GM23338 (cell line): ENCODE measurements around the gene HTRA1. TPM values are rescaled to one million over a fixed set of nuclear protein-coding genes. Genes with fewer than 3 reads are reported as not detected.

Experiments
- ATAC-seq: fragments of 200-7000 bp; cut with Tn5 transposase; 3 replicates; pipeline ENCODE4 v1.9.1; 2020
- DNase-seq: peaks from one replicate; pipeline ENCODE4 v3.0.0-alpha.2; 2015; ENCODE audit warnings: low spot score
- H2AFZ ChIP-seq: fragments of 200-600 bp; sonication (generic); 2 replicates; pipeline ENCODE4 v1.8.0; 2016; ENCODE audit warnings: antibody characterized with exemption, mild to moderate bottlenecking, moderate library complexity
- H3F3A ChIP-seq: fragments of 200-600 bp; sonication (generic); replicated peaks from 2 replicates; pipeline ENCODE4 v1.8.0; 2017; ENCODE audit warnings: antibody characterized with exemption, mixed run types, low read depth
- H3K27ac ChIP-seq: fragments of 200-600 bp; sonication (generic); 2 replicates; pipeline ENCODE4 v1.6.1; 2016; ENCODE audit warnings: low read depth
- H3K27me3 ChIP-seq: fragments of 200-600 bp; sonication (generic); 2 replicates; pipeline ENCODE4 v1.8.0; 2016; ENCODE audit warnings: mild to moderate bottlenecking, mixed run types, moderate library complexity; ENCODE audit not compliant: insufficient read depth
- H3K36me3 ChIP-seq: fragments of 200-600 bp; sonication (generic); 2 replicates; pipeline ENCODE4 v1.8.0; 2016; ENCODE audit warnings: mild to moderate bottlenecking; ENCODE audit not compliant: insufficient read depth
- H3K4me1 ChIP-seq: fragments of 200-600 bp; sonication (generic); 2 replicates; pipeline ENCODE4 v1.8.0; 2016; ENCODE audit warnings: mild to moderate bottlenecking, moderate library complexity; ENCODE audit not compliant: insufficient read depth
- H3K4me2 ChIP-seq: fragments of 200-600 bp; sonication (generic); 2 replicates; pipeline ENCODE4 v1.7.1; 2017; ENCODE audit warnings: mixed run types
- H3K4me3 ChIP-seq: fragments of 200-600 bp; sonication (generic); 2 replicates; pipeline ENCODE4 v1.6.1; 2016; ENCODE audit warnings: mixed run types
- H3K79me2 ChIP-seq: fragments of 200-600 bp; sonication (generic); replicated peaks from 2 replicates; pipeline ENCODE4 v1.8.0; 2017; ENCODE audit warnings: mild to moderate bottlenecking; ENCODE audit not compliant: insufficient read depth
- H3K9me2 ChIP-seq: fragments of 200-600 bp; sonication (generic); 2 replicates; pipeline ENCODE4 v1.8.0; 2017; ENCODE audit not compliant: insufficient read depth
- H4K20me1 ChIP-seq: fragments of 200-600 bp; sonication (generic); replicated peaks from 2 replicates; pipeline ENCODE4 v1.8.0; 2017; ENCODE audit warnings: mild to moderate bottlenecking; ENCODE audit not compliant: insufficient read depth
- H3K27ac Mint-ChIP-seq: 2 replicates; pipeline ENCODE4 v1.8.0; 2020; ENCODE audit warnings: inconsistent platforms, mild to moderate bottlenecking, moderate library complexity, mixed read lengths
- H3K27me3 Mint-ChIP-seq: 3 replicates; pipeline ENCODE4 v1.8.0; 2022; ENCODE audit warnings: low read depth, mild to moderate bottlenecking, moderate library complexity, mixed read lengths, inconsistent platforms; ENCODE audit not compliant: insufficient read depth, poor library complexity
- H3K36me3 Mint-ChIP-seq: 3 replicates; pipeline ENCODE4 v1.8.0; 2021; ENCODE audit warnings: low read depth, mild to moderate bottlenecking, inconsistent platforms, moderate library complexity, mixed read lengths
- H3K4me1 Mint-ChIP-seq: 3 replicates; pipeline ENCODE4 v1.8.0; 2020; ENCODE audit warnings: mild to moderate bottlenecking, inconsistent platforms, mixed read lengths
- H3K4me3 Mint-ChIP-seq: 3 replicates; pipeline ENCODE4 v1.8.0; 2021; ENCODE audit warnings: moderate library complexity, mild to moderate bottlenecking, inconsistent platforms, mixed read lengths
- H3K9me3 Mint-ChIP-seq: 3 replicates; pipeline ENCODE4 v1.8.0; 2020; ENCODE audit warnings: moderate library complexity, mild to moderate bottlenecking, inconsistent platforms, mixed read lengths
- CREB1 ChIP-seq: fragments of 250-450 bp; sonication (Bioruptor Pico); IDR thresholded peaks from 2 replicates; pipeline ENCODE4 v1.5.0; 2020; ENCODE audit warnings: low read depth, mild to moderate bottlenecking, moderate library complexity
- EZH2 ChIP-seq: fragments of 200-600 bp; sonication (generic); IDR thresholded peaks from one replicate; pipeline ENCODE4 v1.8.0; 2017; ENCODE audit warnings: antibody characterized with exemption, mild to moderate bottlenecking, low read depth; ENCODE audit not compliant: unreplicated experiment
- EZH2phosphoT487 ChIP-seq: fragments of 200-600 bp; sonication (generic); IDR thresholded peaks from one replicate; pipeline ENCODE4 v1.8.1; 2018; ENCODE audit warnings: antibody characterized with exemption; ENCODE audit not compliant: unreplicated experiment
- JUNB ChIP-seq: IDR thresholded peaks from one replicate; pipeline ENCODE4 v1.6.1; 2016; ENCODE audit warnings: antibody characterized with exemption; ENCODE audit not compliant: unreplicated experiment
- NANOG ChIP-seq: IDR thresholded peaks from 2 replicates; pipeline ENCODE4 v1.6.1; 2016; ENCODE audit warnings: antibody characterized with exemption, borderline replicate concordance
- POLR2AphosphoS5 ChIP-seq: IDR thresholded peaks from 2 replicates; pipeline ENCODE4 v1.6.1; 2016; ENCODE audit warnings: antibody characterized with exemption, low read depth
- STAT1 ChIP-seq: IDR thresholded peaks from one replicate; pipeline ENCODE4 v1.6.1; 2016; ENCODE audit warnings: antibody characterized with exemption; ENCODE audit not compliant: unreplicated experiment
- ZNF114 ChIP-seq: fragments of 250-450 bp; sonication (Bioruptor Pico); IDR thresholded peaks from 2 replicates; pipeline ENCODE4 v1.5.0; 2020; ENCODE audit warnings: mild to moderate bottlenecking, moderate library complexity
- ZNF331 ChIP-seq: fragments of 250-450 bp; sonication (Bioruptor Pico); IDR thresholded peaks from 2 replicates; pipeline ENCODE4 v1.5.0; 2020; ENCODE audit warnings: low read depth, mild to moderate bottlenecking, moderate library complexity
- polyA plus RNA-seq: library from polyadenylated mRNA; unstranded; fragments of >200 nt; fragmentation: Nextera tagmentation; extraction: Ambion mirVana; gene quantifications from 2 replicates; pipeline ENCODE4 v1.2.1, GENCODE V29; 2016
- total RNA-seq: library from RNA; depleted of rRNA; stranded (reverse); fragments of >200 nt; shearing (Covaris generic); gene quantifications from 2 replicates; pipeline ENCODE4 v1.2.3, GENCODE V29; 2014
- TF ChIP-seq, protein P1 (sequence below): IDR thresholded peaks from 2 replicates; pipeline ENCODE4 v1.6.1; 2016; ENCODE audit warnings: antibody characterized with exemption
- TF ChIP-seq, protein P2 (sequence below): IDR thresholded peaks from one replicate; pipeline ENCODE4 v1.6.1; 2018; ENCODE audit warnings: antibody characterized with exemption; ENCODE audit not compliant: unreplicated experiment
- TF ChIP-seq, protein P3 (sequence below), 2 experiments: fragments of 200-600 bp in 1 of 2; sonication (generic) in 1 of 2; conservative IDR thresholded peaks; 2 replicates each; pipeline versions ENCODE4 v1.5.1 to v1.6.1; 2016 to 2017; ENCODE audit warnings: antibody characterized with exemption in 2 of 2, low read depth in 2 of 2, mild to moderate bottlenecking in 2 of 2, moderate library complexity in 1 of 2
- TF ChIP-seq, protein P4 (sequence below): fragments of 250-450 bp; sonication (Bioruptor Pico); IDR thresholded peaks from 2 replicates; pipeline ENCODE4 v1.5.0; 2020; ENCODE audit warnings: mild to moderate bottlenecking, moderate library complexity

Gene HTRA1
- total and polyA plus RNA-seq, 2 experiments from 2014 or later = 8.1 to 16.1 TPM

DNA sequence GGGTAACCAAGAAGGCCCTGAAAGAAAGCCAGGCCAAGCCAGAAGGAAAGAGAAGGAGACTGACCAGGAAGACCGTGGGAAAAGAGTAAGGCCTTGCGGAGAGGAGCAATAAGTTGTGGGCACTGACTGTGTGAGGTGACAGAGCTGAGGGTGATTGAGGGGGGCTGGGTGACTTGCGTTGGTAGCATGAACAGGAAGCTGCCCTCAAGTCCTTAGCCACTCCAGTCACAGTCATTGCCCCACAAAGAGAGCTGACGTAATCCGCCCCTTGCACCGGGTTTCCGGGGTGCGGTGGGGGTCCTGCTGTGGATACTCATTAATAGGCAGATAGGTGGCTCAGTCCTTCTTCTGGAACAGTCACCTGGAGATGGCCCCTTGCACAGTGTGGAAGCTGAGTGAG lies 83.1 kb downstream of the HTRA1 start:
- H3K27me3 ChIP-seq = no peaks in the 10 kb centered on the region

More for the DNA sequence above, 83.1 kb downstream of the HTRA1 start:
- Histone ChIP-seq H3K4me3 (no peak overlapping the region), H3K9me2 (no peaks in the 10 kb centered on the region), H3K79me2 (no peaks in the 10 kb centered on the region), H3K27ac (no peak overlapping the region), H3K4me1 (no peaks in the 10 kb centered on the region), H4K20me1 (no peaks in the 10 kb centered on the region), H3K36me3 (no peaks in the 10 kb centered on the region), H3K4me2 (no peak overlapping the region), H3F3A (no peaks in the 10 kb centered on the region), H2AFZ (no peak overlapping the region)
- H3K4me3 Mint-ChIP-seq = no peak overlapping the region
- no peak for TF ChIP-seq POLR2AphosphoS5
- TF ChIP-seq EZH2 = no peak
- TF ChIP-seq EZH2phosphoT487 = no peak
- TF ChIP-seq, protein P1, sequence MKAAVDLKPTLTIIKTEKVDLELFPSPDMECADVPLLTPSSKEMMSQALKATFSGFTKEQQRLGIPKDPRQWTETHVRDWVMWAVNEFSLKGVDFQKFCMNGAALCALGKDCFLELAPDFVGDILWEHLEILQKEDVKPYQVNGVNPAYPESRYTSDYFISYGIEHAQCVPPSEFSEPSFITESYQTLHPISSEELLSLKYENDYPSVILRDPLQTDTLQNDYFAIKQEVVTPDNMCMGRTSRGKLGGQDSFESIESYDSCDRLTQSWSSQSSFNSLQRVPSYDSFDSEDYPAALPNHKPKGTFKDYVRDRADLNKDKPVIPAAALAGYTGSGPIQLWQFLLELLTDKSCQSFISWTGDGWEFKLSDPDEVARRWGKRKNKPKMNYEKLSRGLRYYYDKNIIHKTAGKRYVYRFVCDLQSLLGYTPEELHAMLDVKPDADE = no peak
- no peak for TF ChIP-seq STAT1
- TF ChIP-seq, protein P2, sequence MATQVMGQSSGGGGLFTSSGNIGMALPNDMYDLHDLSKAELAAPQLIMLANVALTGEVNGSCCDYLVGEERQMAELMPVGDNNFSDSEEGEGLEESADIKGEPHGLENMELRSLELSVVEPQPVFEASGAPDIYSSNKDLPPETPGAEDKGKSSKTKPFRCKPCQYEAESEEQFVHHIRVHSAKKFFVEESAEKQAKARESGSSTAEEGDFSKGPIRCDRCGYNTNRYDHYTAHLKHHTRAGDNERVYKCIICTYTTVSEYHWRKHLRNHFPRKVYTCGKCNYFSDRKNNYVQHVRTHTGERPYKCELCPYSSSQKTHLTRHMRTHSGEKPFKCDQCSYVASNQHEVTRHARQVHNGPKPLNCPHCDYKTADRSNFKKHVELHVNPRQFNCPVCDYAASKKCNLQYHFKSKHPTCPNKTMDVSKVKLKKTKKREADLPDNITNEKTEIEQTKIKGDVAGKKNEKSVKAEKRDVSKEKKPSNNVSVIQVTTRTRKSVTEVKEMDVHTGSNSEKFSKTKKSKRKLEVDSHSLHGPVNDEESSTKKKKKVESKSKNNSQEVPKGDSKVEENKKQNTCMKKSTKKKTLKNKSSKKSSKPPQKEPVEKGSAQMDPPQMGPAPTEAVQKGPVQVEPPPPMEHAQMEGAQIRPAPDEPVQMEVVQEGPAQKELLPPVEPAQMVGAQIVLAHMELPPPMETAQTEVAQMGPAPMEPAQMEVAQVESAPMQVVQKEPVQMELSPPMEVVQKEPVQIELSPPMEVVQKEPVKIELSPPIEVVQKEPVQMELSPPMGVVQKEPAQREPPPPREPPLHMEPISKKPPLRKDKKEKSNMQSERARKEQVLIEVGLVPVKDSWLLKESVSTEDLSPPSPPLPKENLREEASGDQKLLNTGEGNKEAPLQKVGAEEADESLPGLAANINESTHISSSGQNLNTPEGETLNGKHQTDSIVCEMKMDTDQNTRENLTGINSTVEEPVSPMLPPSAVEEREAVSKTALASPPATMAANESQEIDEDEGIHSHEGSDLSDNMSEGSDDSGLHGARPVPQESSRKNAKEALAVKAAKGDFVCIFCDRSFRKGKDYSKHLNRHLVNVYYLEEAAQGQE = no peak
- TF ChIP-seq ZNF114 (CRISPR knock-in tag) = no peak
- TF ChIP-seq NANOG = no peak
- TF ChIP-seq, protein P3, sequence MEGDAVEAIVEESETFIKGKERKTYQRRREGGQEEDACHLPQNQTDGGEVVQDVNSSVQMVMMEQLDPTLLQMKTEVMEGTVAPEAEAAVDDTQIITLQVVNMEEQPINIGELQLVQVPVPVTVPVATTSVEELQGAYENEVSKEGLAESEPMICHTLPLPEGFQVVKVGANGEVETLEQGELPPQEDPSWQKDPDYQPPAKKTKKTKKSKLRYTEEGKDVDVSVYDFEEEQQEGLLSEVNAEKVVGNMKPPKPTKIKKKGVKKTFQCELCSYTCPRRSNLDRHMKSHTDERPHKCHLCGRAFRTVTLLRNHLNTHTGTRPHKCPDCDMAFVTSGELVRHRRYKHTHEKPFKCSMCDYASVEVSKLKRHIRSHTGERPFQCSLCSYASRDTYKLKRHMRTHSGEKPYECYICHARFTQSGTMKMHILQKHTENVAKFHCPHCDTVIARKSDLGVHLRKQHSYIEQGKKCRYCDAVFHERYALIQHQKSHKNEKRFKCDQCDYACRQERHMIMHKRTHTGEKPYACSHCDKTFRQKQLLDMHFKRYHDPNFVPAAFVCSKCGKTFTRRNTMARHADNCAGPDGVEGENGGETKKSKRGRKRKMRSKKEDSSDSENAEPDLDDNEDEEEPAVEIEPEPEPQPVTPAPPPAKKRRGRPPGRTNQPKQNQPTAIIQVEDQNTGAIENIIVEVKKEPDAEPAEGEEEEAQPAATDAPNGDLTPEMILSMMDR (conservative IDR thresholded peaks at IDR 0.05; ENCODE audit: low read depth in 2 of 2) = no peak
- TF ChIP-seq CREB1 (CRISPR knock-in tag) = no peak
- no peak for TF ChIP-seq JUNB
- no peak for TF ChIP-seq ZNF331 (CRISPR knock-in tag)
- TF ChIP-seq, protein P4, sequence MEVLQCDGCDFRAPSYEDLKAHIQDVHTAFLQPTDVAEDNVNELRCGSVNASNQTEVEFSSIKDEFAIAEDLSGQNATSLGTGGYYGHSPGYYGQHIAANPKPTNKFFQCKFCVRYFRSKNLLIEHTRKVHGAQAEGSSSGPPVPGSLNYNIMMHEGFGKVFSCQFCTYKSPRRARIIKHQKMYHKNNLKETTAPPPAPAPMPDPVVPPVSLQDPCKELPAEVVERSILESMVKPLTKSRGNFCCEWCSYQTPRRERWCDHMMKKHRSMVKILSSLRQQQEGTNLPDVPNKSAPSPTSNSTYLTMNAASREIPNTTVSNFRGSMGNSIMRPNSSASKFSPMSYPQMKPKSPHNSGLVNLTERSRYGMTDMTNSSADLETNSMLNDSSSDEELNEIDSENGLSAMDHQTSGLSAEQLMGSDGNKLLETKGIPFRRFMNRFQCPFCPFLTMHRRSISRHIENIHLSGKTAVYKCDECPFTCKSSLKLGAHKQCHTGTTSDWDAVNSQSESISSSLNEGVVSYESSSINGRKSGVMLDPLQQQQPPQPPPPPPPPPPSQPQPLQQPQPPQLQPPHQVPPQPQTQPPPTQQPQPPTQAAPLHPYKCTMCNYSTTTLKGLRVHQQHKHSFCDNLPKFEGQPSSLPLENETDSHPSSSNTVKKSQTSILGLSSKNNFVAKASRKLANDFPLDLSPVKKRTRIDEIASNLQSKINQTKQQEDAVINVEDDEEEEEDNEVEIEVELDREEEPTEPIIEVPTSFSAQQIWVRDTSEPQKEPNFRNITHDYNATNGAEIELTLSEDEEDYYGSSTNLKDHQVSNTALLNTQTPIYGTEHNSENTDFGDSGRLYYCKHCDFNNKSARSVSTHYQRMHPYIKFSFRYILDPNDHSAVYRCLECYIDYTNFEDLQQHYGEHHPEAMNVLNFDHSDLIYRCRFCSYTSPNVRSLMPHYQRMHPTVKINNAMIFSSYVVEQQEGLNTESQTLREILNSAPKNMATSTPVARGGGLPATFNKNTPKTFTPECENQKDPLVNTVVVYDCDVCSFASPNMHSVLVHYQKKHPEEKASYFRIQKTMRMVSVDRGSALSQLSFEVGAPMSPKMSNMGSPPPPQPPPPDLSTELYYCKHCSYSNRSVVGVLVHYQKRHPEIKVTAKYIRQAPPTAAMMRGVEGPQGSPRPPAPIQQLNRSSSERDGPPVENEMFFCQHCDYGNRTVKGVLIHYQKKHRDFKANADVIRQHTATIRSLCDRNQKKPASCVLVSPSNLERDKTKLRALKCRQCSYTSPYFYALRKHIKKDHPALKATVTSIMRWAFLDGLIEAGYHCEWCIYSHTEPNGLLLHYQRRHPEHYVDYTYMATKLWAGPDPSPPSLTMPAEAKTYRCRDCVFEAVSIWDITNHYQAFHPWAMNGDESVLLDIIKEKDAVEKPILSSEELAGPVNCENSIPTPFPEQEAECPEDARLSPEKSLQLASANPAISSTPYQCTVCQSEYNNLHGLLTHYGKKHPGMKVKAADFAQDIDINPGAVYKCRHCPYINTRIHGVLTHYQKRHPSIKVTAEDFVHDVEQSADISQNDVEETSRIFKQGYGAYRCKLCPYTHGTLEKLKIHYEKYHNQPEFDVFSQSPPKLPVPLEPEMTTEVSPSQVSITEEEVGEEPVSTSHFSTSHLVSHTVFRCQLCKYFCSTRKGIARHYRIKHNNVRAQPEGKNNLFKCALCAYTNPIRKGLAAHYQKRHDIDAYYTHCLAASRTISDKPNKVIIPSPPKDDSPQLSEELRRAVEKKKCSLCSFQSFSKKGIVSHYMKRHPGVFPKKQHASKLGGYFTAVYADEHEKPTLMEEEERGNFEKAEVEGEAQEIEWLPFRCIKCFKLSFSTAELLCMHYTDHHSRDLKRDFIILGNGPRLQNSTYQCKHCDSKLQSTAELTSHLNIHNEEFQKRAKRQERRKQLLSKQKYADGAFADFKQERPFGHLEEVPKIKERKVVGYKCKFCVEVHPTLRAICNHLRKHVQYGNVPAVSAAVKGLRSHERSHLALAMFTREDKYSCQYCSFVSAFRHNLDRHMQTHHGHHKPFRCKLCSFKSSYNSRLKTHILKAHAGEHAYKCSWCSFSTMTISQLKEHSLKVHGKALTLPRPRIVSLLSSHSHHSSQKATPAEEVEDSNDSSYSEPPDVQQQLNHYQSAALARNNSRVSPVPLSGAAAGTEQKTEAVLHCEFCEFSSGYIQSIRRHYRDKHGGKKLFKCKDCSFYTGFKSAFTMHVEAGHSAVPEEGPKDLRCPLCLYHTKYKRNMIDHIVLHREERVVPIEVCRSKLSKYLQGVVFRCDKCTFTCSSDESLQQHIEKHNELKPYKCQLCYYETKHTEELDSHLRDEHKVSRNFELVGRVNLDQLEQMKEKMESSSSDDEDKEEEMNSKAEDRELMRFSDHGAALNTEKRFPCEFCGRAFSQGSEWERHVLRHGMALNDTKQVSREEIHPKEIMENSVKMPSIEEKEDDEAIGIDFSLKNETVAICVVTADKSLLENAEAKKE (CRISPR knock-in tag) = no peak
- H3K9me3 Mint-ChIP-seq = no peaks in the 10 kb centered on the region
- H3K27me3 Mint-ChIP-seq = peaks cover 3% of the 10 kb centered on the region
- H3K4me1 Mint-ChIP-seq = no peaks in the 10 kb centered on the region; the same call in 2 of the 3 replicates
- no peak for ATAC-seq
- H3K36me3 Mint-ChIP-seq = no peaks in the 10 kb centered on the region
- DNase-seq = no peak
- no peak overlapping the region for H3K27ac Mint-ChIP-seq
